SKM-1 (cell line): Measurements from ENCODE around the gene FMO1.
"Not testable (repeated sequence)": the region's sequence is repeated elsewhere in the genome, so short reads cannot be mapped to it uniquely, and the experiment has no call there.

Experiments
- DNase-seq: peaks from one replicate; lab custom pipeline; 2025; ENCODE audit not compliant: unreplicated experiment; lab: John Stamatoyannopoulos, UW

FMO1 gene, protein sequence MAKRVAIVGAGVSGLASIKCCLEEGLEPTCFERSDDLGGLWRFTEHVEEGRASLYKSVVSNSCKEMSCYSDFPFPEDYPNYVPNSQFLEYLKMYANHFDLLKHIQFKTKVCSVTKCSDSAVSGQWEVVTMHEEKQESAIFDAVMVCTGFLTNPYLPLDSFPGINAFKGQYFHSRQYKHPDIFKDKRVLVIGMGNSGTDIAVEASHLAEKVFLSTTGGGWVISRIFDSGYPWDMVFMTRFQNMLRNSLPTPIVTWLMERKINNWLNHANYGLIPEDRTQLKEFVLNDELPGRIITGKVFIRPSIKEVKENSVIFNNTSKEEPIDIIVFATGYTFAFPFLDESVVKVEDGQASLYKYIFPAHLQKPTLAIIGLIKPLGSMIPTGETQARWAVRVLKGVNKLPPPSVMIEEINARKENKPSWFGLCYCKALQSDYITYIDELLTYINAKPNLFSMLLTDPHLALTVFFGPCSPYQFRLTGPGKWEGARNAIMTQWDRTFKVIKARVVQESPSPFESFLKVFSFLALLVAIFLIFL

DNA sequence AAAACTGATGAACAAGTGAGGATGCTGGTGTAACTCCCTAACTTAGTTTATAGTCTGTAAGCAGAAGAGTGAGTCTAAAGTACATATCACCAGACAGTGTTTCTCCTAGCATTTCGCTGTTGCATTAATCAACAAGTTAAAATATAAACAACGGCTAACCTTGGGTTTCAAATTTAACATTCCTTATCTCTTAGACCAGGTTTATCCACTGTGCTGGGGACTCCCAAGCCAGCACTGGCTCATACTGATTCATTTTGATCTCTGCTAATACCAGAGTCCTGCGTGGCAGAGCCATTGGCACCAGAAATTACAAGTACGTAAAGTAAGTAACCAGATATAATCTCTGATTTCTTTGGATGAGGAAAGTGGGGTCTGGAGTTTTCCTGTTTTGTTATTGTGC lies at the start of gene FMO1:
FMO1 (plus strand) TSS at position 193 of the 400 bp plus-strand sequence. CDS start 9,594 bp downstream, outside the sequence.
- no peak for DNase-seq

DNA sequence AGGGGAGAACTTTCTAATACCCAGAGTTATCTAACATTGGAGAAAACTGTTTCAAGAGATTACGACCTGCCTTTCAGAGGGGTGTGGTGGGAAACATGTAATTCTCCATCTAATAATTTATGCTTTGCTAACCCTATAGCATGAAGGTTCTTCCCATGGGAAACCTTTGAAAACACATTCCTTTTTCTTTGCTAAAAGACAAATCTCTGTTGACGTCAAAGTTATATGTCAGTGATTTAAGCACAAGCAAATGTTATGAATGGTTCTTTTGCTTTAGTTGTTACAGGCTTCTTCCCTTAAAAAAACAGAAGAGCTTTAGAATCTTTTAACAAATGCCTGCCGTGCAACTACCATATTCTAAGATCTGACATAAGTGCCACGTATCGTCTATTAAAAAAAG lies 44.0 kb upstream of the FMO1 start:
- DNase-seq, result no peak

DNA sequence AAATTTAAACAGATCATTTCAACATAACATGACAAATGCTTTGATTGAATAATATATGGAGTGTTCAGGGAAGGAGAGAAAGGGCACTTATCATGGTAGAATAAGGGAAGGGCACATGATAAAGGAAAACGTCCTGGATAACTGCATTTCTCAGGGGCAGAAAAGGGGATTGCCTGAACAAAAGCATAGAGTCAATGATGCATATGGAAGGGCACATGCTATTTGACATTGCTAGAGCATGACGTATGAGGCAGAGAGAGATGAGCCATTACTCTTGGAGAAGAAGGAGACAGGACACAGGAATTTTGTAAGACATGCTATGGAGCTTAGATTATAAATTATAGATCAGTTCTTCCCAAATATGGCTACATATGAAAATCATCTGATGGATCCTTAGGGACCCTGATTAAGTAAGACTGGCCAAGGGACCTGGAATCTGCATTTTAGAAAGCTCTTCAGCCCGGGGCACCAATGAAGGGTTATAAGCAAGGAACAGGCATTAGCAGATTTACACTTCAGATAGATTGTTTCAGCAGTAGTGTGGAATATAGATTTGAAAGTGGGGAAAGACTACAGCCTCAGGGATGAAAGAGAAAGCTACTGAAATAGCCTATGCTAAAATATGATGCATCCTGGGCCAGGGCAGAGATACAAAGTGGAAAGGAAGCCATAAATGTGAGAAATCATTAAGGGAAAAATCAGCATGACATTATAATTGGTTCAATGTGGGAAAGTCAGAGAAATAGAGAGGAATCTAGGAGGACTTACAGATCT lies 41.9 kb upstream of the FMO1 start:
- DNase-seq, result no peak

DNA sequence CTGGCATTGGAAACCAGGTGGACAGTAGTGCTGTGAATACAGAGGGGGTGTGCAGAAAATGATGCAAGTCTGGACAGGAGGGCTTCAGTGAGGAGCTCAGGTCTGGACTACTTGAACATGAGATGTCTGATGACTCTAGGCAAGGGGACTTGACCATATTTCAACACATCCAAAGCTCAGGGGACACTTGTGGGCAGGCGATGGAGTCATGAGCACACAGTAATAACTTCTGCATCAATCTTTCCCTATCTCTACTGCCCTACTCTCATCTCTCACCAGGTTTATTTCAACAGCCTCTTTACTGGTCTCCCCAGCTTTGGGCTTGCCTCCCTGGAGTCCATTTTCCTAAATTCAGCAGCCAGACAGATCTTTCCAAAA lies 41.3 kb upstream of the FMO1 start:
- DNase-seq, result no peak

DNA sequence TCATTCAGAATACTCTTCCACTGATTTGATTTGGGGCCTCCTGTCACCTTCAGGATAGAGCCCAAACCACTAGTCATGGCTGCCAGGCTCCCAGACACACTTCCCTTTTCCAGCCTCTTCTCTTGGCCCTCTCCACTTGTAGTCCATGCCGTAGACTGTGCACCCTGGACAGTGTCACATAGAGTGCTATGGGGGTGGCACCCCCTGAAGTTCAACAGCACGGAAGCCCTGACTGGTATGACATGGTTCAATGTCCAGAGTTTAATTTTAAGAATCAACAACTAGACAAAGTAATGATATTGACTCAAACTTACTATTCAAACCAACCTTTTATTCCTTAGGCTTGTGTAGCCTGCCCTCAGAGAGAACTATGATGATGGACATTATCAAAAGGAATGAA lies 40.9 kb upstream of the FMO1 start:
- no peak for DNase-seq

DNA sequence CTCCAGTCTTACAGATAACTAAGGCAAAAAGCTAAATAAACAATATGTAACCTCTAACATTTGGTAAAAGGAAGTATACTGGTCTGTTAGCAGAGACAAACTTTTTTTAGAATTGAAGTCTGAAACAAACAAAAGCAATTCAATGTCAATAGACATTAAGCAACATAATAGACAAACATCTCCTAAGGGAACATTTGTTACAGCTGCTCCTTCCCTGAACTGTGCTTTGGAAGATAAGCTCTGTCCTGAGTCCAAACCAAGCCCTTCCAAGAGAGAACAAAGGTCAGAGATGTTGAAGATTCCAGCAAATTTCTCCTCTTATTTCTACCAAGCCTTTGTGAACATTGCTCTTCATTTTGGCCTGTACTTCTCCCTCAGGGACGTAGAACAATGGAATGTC lies 37.9 kb upstream of the FMO1 start:
- DNase-seq, result no peak

DNA sequence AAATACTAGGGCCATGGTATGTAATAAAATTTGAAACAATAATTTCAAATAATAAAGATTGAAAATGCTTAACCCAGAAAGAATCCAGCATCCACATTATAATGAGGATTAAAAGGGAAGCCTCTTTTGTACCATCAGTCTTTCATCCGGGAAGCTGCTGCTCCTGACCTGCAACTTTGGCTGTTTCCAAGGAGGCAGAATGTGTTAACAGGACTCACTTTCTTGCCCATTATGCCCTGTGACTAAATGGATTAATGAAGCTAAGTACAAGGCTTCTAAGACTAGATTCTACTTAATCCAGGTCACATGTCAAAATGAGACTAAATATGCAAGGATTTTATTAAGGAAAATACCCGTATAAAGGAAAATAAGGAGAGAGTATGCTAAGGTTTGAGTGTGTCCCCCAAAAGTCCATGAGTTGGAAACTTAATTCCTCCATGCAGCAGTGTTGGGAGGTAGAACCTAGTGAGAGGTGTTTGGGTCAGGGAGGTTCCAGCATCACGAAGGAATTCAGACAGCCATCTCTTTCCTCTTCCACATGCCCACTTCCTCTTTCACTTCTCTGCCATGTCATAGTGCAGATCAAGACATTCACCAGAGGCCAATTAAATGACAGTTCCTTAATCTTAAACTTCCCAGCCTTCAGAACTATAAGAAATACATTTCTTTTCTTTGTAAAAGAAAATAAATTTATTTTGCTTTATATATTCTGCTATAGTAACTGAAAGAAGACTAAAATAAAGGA lies 35.5 kb upstream of the FMO1 start:
- peak; percentile 82 for DNase-seq

DNA sequence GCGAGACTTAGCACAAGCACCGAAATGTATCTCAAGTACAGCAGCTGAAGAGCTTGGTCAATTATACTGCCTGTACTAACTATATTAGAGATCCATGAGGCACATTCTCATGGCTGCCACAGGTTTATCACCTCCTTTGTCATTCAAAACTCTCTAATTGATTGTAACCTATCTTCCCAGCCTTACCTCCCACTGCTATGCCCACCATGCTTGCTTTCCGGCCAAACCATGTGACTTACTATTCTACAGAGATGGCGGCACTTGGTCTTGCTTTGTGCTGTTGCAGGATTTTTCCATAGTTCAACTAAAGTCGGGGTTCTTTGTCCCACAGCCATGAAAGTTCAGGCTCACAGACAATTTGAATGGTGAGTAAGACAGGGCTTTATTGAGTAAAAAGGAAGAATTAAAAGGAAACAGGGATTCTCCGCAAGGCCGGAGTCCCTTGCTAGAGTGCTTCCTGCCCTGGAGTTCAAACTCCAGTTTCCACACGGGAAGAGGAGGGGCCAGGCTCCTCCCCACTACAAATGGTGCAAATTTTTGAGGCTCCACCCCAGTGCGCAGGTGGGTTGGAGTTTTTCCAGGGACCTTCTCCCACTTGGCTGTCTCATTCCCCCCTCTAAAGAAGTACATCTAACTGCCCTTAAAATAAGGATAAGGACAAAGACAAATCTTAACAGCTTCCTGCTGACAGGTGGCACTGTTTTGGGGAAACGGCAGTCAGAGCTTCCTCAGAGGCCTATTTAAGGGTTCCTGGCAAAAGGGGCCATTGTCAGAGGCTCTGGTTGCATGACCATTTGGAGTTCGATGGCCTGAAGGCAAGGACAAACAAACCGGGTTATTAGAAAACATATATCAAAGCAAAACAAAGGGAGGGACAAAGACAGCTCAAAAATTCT lies 34.5 kb upstream of the FMO1 start:
- no peak for DNase-seq

DNA sequence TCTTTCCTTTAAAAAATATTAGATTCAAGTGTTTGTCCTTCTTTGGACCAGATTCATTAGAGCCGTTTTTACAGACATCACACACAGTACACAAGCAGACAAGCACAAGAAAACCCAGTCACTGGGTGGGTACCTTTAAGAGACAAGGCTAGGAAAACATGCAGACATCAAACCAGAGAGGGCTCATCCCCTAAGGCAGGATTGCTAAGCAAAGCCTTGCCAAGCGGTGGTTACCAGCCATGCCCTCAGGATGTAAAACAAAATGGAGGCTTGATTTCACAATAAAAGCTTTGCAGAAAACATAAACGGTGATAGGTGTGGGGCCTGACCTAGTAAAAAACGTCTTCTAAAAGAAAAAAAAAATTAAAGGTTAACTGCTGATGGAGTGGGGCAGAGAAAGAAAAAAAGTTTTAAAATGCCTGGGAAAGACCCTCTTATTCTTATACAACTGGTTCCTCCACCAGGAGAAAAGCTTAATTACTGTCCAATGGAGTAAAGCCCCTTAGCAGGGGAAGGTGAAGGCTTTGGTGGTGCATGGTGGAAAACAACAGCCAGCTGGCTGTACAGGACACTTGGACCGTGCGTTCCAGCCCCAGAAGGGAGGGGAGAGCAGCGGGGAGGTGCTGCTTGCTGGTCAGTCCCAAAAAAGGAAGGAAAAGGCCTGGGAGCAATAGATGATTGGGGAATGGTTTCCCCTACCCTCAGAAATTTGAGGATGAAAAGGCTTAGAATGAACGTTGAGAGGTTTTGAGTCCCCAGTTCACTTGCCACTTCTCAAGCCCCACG lies 30.4 kb upstream of the FMO1 start:
- no peak for DNase-seq

DNA sequence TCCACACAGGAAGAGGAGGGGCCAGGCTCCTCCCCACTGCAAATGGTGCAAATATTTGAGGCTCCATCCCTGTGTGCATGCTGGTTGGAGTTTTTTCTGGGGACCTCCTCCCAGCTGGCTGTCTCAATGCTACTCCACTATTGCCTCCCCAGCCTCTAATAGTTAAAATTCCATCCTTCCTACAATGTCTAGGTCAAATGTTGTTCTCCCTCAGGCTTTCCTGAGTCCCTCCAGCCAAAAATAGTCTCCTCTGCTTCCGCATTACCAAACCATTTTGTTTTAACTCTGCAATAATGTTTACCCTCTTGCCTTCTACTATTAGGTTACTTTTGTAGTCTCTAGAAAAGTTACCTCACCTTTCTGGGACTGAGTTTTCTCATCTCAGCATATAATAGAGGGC lies 29.6 kb upstream of the FMO1 start:
- no peak for DNase-seq

DNA sequence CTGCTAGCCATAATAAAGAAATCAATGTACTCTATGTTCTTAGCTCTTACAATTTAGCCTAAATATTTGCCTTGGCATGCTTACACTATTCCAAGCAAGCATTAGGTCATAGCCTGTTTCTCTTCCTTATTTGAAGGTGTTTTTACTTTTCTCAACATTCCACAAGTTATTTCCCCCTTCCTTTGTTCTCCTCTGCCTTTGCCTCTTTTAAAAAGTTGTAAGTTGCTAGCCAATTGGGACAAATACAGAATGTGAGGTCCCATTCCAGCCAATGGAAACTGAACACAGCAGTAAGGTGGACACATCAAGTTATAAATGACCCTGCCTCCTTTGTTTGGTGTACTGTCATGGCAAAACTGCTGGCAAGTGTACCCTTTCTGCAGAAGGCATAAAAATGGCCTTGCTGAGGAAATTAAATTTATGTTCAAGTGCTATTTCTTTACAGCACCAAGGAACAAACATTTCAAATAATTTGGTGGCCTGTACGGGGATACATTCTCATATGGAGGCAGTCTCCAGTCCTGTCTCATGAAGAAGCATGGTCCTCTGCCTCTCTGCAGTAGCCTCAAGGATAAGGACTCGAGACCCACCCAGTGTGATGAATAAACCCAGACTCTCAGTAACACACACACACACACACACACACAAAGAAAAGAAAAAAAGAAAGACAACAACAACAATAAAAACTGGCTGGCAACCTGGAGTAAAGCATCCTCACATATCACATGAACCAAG lies 28.8 kb upstream of the FMO1 start:
- no peak for DNase-seq

DNA sequence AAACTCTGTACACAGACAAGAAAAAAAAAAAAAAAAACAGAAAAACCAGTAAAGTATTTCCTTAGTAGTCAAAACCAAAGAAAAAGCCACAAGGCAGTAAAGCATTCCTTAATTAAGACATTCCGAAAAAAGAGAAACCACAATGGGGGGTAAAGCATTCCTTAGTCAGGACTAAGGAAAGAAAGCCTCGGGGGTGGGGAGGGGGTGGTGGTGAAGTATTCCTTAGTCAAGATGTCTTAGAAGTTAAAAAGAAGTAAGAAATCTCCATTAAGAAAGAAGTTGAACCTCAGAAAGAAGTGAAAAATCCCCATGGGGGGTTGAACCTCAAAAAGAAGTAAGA lies 28.2 kb upstream of the FMO1 start:
- no peak for DNase-seq

DNA sequence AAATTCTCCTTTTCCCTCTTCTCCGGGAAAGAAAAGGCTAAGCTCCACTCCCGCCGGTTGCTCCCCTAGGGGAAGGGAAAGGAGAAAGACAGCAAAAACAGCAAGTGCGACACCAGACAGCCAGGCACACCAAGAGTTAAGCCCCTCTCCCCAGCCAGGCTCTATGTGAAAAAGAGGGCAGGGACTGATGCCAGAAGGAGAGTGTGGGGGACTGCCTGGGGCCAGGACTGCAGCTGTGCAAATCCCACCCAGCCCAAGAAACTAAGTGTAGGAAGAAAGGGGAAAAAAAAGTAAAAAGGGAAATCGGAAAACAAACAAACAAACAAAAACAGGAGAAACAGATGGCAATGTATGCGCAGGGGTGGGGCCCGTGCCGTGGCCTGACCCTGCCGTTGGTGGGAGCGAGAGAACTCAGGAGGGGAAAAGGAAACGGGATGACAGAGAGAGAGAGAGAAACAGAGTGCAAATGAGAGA lies 27.7 kb upstream of the FMO1 start:
- DNase-seq, result no peak

DNA sequence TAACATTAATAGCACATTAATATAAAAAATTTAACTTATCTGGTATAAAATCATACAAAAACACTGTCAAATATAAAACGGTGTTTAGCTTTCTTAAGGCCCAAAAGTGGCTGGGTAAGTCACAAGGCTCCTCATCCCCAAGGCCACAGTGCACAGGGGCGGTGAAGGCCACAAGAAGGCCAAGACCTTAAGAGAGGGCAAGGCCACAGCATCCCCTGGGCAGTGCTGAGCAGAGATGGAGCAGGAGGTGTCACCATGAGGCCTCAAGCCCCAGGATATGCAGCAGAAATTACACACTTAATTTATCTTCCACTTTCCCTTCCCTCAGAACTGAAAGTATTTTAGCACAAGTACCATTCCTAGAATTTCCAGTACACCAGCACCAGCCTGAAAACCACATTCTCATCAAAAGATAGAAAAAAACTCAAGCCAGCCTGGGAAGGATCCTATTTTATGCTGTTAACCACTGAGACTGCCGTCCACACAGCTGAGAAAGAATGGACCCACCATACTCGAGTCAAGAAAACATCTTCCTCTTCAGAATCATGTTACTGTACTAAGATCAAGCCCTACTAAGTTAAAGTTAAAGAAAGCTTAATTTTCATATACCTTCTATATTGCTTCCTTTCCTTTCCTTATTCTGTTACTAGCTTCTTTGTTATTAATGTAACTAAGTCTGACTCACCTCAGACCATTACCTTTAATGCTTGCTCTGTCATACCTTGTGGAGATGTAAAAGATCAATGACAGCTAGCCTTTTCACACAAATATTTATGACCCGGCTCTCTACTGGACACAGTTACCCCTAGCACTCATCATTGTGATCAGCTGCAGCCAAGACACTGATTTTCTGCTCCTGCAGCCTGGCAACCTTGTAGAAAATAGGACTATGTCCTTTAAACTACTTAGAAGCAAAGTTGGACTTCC lies 26.4 kb upstream of the FMO1 start:
- DNase-seq, result no peak

DNA sequence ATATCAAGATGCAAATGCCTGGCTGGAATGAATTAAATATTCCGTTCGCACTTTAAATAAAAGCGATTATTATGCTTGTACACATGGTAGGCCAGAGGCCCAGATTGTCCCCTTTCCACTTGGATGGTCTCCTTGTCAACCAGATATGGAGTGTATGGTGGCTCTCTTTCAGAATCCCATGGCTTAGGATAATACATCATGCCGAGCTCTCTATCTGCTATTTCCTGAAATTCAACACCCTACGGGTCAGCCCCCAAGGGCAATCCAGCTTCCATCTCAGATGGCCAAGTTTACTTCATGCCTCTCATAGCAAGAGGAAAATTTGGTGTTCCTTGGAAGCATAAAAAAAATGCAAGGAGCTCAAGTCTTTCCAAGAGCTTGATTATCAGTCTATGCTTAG lies 25.4 kb upstream of the FMO1 start:
- no peak for DNase-seq

DNA sequence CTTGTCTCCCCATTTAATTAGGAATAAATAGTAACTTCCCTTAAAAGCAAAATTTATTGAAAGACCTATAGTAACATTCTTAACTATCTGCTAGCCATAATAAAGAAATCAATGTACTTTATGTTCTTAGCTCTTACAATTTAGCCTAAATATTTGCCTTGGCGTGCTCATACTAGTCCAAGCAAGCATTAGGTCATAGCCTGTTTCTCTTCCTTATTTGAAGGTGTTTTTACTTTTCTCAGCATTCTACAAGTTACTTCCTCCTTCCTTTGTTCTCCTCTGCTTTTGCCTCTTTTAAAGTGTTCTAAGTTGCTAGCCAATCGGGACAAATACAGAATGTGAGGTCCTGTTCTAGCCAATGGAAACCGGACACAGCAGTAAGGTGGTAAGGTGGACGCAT lies 24.0 kb upstream of the FMO1 start:
- not testable (repeated sequence) for DNase-seq

DNA sequence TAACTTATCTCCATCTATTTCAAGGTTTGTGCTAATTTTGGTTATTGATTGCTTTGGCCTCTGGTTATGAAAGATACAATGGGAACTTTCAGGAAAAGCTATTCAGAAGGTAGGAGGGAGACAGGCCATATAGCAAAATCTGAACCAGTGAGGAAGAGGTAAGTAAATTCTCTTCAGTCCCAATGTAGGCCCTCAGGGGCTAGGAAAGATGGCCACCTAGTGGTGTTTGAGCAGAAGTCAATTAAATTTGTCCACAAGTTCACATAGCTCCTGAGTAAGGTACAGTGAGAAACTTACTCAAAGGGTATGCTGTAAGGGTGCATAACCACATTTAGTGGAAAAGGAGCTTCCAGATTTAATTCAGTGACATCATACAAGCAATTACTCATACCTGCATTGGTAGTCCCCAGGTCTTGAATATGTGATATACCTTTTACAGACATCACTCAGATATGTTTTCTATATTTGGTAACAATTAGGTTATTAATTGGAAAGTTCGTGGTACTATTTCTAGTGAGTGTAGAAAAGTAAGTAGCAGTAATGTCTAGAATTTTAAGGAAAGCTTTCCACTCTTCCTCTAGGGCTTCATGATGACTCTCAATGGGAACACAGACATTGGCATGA lies 21.4 kb upstream of the FMO1 start:
- DNase-seq, result peak; percentile 72

DNA sequence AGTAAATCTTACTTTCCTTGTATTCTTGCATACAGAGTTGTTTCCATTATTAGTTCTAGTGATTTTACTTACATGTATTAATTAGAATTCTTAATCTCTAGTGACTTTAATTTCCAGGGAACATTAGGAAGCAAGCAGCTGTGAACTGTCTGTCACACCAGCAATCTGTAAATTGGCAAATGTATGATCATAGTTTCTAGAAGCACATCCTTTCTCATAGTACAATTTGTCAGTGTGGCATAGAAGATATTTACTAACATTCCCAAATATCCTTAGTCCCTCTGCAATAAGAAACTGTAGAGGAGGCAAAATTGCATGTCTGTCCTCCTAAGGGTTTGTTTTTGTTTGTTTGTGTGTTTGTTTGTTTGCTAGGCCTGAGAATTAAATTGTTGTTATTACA lies 17.0 kb upstream of the FMO1 start:
- DNase-seq, result no peak
